GM19468 (cell line): ENCODE data around the gene AIMP1.
"Not testable (repeated sequence)": the region's sequence is repeated elsewhere in the genome, so short reads cannot be mapped to it uniquely, and the experiment has no call there.

Experiments
- ATAC-seq: cut with Tn5 transposase; IDR thresholded peaks from one replicate; pipeline ENCODE4 v1.9.1; 2021; ENCODE audit warnings: mild to moderate bottlenecking, moderate library complexity, moderate number of reproducible peaks; ENCODE audit not compliant: unreplicated experiment; ENCODE audit errors: extremely low read depth

AIMP1 gene

GRCh38 chr4:106306561-106306960 is 9.8 kb upstream of the AIMP1 start:
- ATAC-seq: no peak

DNA sequence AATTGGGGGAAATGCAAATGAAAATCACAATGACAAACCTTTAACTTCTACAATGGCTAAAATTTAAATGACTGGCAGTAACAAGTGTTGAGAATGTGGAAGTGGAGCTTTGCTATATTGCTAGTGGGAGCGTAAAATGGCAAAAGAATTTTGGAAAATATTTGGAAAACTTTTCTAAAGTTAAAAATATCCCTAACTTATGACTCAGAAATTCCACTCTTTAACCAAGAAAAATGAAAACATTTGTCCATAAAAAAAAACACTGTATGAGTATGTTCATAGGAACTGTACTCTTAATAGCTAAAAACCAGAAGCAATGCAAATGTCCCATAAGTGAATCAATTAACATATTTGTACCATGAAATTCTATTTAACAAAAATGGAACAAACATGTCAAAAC is 4.0 kb upstream of the AIMP1 start:
- no peak for ATAC-seq

- ATAC-seq: no peak
These were observed 3.3 kb upstream of the AIMP1 start for GRCh38 chr4:106312997-106313522.

- ATAC-seq: no peak
These were observed 1.4 kb upstream of the AIMP1 start for GRCh38 chr4:106314960-106315359.

GRCh38 chr4:106315476-106315967 is 828 bp upstream of the AIMP1 start:
- no peak for ATAC-seq

GRCh38 chr4:106316773-106317409 is 541 bp downstream of the AIMP1 start:
- no peak for ATAC-seq

GRCh38 chr4:106317815-106318214 is 1.5 kb downstream of the AIMP1 start:
- no peak for ATAC-seq

DNA sequence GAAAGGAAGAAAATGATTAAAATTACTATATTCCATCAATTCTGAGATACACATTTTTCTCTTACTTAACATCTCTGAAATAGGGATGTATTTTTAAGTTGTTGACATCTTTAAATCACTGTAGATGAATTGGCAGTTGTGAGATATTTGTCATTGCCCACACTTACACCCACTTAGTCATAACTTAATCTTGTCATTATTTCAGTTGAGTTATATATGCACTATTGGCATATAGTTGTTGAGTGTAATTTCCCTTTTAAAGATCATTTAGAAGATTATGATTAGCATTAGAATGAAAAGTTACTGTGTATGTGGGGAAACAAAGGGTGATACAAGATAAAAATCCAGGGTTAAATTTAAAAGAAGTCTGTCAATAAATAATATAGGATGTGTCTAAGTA is 2.2 kb downstream of the AIMP1 start:
- no peak for ATAC-seq

DNA sequence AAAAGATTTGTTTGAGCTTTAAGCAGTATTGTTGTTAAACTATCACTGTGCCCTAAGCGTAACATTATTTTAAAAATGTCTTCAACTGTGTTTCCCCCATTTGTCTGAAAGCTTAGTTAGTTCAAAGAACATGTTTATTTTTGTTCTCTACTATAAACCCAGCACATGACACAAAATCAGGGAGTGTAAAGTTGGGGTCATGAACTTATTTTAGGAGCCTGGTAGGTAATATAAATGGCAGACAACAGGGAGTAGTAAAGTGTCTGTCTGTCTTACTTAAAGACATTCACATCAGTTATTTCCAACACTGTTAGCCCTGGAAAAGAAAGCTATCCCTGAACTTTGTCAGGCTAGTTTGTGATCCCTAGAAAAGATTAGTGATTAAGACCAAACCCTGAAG is 3.9 kb downstream of the AIMP1 start:
- ATAC-seq: no peak

GRCh38 chr4:106321168-106321567 is 4.8 kb downstream of the AIMP1 start:
- not testable (repeated sequence) for ATAC-seq

DNA sequence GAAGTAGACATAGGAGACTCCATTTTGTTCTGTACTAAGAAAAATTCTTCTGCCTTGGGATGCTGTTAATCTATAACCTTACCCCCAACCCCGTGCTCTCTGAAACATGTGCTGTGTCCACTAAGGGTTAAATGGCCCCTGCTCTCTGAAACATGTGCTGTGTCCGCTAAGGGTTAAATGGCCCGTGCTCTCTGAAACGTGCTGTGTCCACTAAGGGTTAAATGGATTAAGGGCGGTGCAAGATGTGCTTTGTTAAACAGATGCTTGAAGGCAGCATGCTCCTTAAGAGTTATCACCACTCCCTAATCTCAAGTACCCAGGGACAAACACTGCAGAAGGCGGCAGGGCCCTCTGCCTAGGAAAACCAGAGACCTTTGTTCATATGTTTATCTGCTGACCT is 5.5 kb downstream of the AIMP1 start:
- ATAC-seq: not testable (repeated sequence)

- no peak for ATAC-seq
These were observed 6.8 kb downstream of the AIMP1 start for GRCh38 chr4:106323119-106323518.

DNA sequence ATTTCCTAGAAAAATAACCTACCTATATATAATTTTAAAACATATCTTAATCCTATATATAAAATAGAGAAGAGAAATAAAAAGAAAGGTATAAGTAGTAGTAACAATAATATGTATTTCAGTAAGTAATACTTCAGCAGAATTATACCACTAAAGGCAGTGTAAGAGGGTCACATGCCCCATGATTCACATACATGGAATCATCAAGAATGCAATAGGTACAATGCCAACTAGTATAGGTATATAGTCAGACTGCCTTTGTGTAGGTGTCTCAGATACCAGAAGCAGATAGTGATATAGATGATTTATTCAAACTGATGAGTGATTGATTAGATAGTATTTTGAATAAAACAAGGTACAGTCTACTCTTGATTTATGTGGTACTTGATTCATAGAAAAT is 9.4 kb downstream of the AIMP1 start:
- ATAC-seq: no peak

DNA sequence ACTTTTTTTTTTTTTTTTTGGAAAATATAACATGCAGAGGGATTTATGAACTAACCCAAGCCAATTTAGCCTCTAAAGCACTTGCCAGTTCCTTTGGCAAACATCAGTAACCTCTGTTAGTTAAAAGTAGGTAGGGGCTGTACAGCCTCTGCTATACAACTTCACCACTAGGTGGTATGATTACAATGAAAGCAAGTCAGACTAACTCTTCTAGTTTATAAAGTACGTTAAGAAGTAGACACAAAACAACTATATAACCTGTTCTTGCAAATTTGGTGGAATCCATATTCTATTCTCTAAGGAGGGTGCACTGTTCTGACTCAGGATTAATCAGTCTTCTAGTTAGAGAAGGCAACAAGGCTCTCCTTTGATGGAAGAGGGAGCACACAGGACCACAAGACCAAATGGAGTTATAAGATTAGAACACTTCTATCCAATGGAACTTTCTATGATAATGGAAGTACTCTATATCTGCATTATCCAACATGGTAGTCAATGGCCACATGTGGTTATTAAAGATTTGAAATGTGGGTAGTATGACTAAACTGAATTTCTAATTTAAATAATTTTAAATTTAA is 12.8 kb downstream of the AIMP1 start:
- ATAC-seq: no peak

DNA sequence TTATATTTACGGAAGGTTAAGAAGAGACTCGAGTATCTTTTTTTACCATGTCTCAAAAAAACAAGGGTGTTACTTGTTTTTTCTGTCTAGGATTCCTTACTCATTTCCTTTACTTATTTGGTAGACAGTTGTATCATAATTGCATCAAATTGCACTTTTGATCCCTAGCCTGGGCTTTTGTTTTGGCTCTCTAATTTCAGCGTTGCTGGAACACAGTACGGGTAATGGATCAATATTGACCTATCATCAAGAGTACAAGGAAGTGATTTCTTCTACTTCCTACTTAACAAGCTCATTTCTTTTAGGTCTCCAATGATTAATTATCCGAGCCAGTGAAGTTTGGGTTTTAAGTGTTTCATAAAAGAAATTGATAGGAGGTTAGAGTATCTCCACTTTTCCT is 16.8 kb downstream of the AIMP1 start:
- no peak for ATAC-seq

GRCh38 chr4:106334741-106335470 is 18.6 kb downstream of the AIMP1 start:
- ATAC-seq: no peak

DNA sequence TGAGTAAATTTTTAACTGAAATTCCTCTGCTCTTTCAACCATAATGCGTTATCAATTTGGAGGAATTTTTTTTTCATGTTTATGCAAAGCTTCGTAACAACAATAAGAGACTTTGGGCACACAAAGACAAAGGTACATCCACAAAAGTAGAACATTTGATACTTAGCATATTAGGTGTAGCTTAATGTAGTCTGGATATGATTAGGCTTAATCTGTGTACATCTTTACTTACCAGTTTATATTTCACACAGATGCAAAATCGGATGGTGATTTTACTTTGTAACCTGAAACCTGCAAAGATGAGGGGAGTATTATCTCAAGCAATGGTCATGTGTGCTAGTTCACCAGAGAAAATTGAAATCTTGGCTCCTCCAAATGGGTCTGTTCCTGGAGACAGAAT is 20.3 kb downstream of the AIMP1 start:
- no peak for ATAC-seq

DNA sequence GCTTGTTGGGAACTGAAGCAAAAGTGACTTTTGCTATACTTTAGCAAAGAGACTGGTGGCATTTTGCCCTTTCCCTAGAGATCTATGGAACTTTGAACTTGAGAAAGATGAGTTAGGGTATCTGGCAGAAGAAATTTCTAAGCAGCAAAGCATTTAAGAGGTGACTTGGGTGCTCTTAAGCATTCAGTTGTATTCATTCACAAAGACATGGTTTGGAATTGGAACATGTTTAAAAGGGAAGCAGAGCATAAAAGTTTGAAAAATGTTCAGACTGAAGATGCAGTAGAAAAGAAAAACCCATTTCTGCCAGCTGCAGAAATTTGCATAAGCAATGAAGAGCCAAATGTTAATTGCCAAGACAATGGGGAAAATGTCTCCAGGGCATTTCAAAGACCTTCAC is 21.6 kb downstream of the AIMP1 start:
- no peak for ATAC-seq

DNA sequence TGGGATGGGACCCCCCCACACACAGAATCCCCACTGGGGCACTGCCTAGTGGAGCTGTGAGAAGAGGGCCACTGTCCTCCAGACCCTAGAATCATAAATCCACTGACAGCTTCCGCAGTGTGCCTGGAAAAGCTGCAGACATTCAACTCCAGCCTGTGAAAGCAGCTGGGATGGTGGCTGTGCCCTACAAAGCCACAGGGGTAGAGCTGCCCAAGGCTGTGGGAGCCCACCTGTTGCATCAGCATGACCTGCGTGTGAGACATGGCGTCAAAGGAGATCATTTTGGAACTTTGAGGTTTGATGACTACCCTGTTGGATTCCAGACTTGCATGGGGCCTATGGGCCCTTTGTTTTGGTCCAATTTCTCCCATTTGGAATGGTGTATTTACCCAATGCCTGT is 22.3 kb downstream of the AIMP1 start:
- ATAC-seq: no peak

GRCh38 chr4:106339431-106339830 is 23.1 kb downstream of the AIMP1 start:
- no peak for ATAC-seq

- ATAC-seq: no peak
These were observed 24.4 kb downstream of the AIMP1 start for GRCh38 chr4:106340774-106341173.
